Stimulated activated CD4-positive, alpha-beta T cell treated with anti-CD3 and anti-CD28 coated beads, Interleukin-1b, Interleukin-23, amount 100 ng/mL, for 1 hour (primary cell): Measurements from ENCODE around the gene KCNH1.

ENCODE experiments used
- DNase-seq, 2 donors: peaks; one replicate each; pipeline ENCODE4 v3.0.0-alpha.2; 2020; ENCODE audit warnings: low read depth in 2 of 2

KCNH1 gene

GRCh38 chr1:211133836-211134669, at the start of gene KCNH1:
TSS of gene KCNH1 (minus strand) at chr1:211134148. CDS start at chr1:211133945, 203 bp downstream.
- DNase-seq = peak; percentile 29 to 58

- no peak for DNase-seq
Observed at GRCh38 chr1:211182746-211183145, 48.8 kb upstream of the KCNH1 start.

GRCh38 chr1:211174375-211174774, 40.4 kb upstream of the KCNH1 start:
- no peak for DNase-seq

GRCh38 chr1:211172657-211173056, 38.7 kb upstream of the KCNH1 start:
- no peak for DNase-seq

- DNase-seq = no peak
Observed at GRCh38 chr1:211169353-211169752, 35.4 kb upstream of the KCNH1 start.

- no peak for DNase-seq
Observed at GRCh38 chr1:211158866-211159265, 24.9 kb upstream of the KCNH1 start.

- no peak for DNase-seq
Observed at GRCh38 chr1:211155040-211155439, 21.1 kb upstream of the KCNH1 start.

GRCh38 chr1:211153932-211154331, 20.0 kb upstream of the KCNH1 start:
- no peak for DNase-seq

GRCh38 chr1:211148366-211148765, 14.4 kb upstream of the KCNH1 start:
- DNase-seq = no peak

- DNase-seq = no peak
Observed at GRCh38 chr1:211145944-211146343, 12.0 kb upstream of the KCNH1 start.

GRCh38 chr1:211135342-211135950, 1.5 kb upstream of the KCNH1 start:
- no peak for DNase-seq

GRCh38 chr1:211133393-211133835, 534 bp downstream of the KCNH1 start:
- DNase-seq = peak in 1 of 2 donors; percentile 0

- no peak for DNase-seq
Observed at GRCh38 chr1:211132721-211133392, 1.1 kb downstream of the KCNH1 start.

- no peak for DNase-seq
Observed at GRCh38 chr1:211129776-211130175, 4.2 kb downstream of the KCNH1 start.

- DNase-seq = no peak
Observed at GRCh38 chr1:211127166-211127565, 6.8 kb downstream of the KCNH1 start.

- DNase-seq = no peak
Observed at GRCh38 chr1:211126622-211127021, 7.3 kb downstream of the KCNH1 start.

- DNase-seq = no peak
Observed at GRCh38 chr1:211118407-211119102, 15.4 kb downstream of the KCNH1 start.

GRCh38 chr1:211114446-211114845, 19.5 kb downstream of the KCNH1 start:
- no peak for DNase-seq

GRCh38 chr1:211113566-211113965, 20.4 kb downstream of the KCNH1 start:
- no peak for DNase-seq

GRCh38 chr1:211111351-211111750, 22.6 kb downstream of the KCNH1 start:
- no peak for DNase-seq

GRCh38 chr1:211101481-211101880, 32.5 kb downstream of the KCNH1 start:
- no peak for DNase-seq

- DNase-seq = no peak
Observed at GRCh38 chr1:211099393-211099792, 34.6 kb downstream of the KCNH1 start.
